ENCODE data around the gene CFAP100.
A peak's percentile ranks its signal among the peaks of the same experiment; 100 is the strongest.

The CFAP100 gene

DNA sequence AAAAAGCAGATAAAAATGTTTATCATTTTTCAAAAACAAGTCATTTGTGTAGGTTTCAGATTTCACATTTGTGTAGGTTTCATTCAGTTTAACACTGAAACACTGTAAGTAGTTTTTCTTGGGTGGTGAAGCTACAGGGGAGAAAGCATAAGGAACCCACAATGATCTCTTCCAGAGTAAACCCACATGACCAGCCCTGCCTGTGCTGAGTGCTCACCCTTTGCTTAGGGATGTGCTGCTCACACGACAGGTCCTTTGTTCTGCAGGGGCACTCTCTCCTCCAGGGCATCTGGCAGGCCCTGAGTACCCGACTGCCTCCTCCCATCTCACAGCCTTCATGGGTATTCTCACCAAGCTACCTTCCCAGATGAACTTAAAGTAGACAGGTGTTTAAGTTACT is 52.1 kb downstream of the CFAP100 start:
- no peak for DNase-seq

- peak; percentile 68 for DNase-seq
Measured at GRCh38 chr3:126447456-126448106, 52.9 kb downstream of the CFAP100 start.

DNA sequence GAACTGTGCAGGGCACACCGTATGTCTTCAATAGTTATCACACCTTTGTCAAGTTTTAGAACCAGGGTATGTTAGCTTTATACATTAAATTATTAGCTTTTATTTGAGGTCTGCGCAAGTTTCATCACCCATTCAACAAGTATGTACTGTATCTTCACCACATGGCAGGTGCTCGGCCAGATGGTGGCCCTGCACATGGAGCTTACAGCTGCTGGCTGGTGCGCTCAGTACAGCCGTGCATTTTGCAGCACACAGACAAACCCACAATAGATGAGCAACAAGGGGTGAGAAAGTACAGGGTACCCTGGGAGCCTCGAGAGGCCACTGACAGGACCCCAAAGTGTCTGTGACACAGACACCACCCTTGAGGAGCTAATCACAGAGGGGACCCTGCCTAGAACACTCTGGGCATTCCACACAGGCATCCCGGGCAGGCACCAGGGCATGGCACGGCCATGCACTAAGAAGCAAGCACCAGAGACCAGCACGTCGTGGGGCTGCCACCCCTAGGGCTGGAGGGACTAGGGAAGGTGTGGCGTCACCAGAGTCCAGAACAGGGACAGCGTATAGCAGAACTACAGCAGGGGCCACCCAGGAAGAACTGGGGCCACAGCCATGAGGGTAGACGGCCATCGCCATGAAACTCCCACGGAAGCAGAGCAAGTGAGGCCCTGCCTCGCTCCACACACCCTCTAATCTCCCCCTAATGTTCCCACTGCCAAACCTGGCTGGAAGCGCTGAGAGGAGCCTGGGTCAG is 53.6 kb downstream of the CFAP100 start:
- DNase-seq: peak; percentile 78

GRCh38 chr3:126448893-126449180 is 54.1 kb downstream of the CFAP100 start:
- no peak for DNase-seq

GRCh38 chr3:126449621-126450051 is 54.9 kb downstream of the CFAP100 start:
- no peak for DNase-seq

DNA sequence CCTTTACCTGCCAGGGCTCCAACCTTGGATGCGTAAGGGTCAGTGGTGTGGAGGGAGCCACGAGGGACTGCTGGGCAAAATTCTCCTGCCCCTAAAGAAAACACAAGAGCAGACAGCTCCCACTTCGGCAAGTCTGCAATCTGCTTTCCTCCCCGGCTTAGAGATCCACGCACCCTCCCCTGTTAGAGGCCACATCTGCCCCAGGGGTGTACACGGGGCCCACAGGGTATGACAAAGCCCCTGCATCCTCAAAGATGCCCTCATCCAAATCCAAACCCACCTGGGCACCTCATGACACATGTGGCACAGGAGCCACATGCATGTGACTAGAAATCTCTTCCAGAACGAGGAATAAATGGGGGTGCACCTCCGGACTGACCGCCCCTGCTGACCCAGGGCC is 55.5 kb downstream of the CFAP100 start:
- DNase-seq: no peak

GRCh38 chr3:126450744-126451143 is 56.0 kb downstream of the CFAP100 start:
- no peak for DNase-seq

DNA sequence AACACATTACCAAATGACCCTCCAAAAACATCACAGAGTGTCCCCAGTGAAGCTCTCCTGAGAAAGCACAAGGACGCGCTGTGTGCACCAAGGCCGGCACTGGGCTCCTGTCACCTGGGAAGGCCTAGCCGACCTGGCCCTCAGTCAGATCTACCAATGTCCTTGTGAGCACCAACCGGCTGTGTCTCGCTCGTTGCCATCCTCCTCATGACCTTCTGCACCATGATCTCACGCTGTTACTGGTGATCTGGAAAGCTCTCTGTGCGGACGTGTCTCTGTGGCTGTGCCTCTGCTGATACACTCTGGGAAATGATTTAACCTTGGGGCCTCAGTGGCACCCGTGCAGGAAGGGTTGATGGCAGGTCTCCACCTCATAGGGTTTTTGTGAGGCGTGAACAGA is 56.8 kb downstream of the CFAP100 start:
- DNase-seq: no peak

GRCh38 chr3:126452213-126452612 is 57.5 kb downstream of the CFAP100 start:
- DNase-seq: no peak

- DNase-seq: no peak
Measured at GRCh38 chr3:126454025-126454424, 59.3 kb downstream of the CFAP100 start.

- no peak for DNase-seq
Measured at GRCh38 chr3:126454437-126455198, 59.9 kb downstream of the CFAP100 start.

- no peak for DNase-seq
Measured at GRCh38 chr3:126456211-126456610, 61.5 kb downstream of the CFAP100 start.

DNA sequence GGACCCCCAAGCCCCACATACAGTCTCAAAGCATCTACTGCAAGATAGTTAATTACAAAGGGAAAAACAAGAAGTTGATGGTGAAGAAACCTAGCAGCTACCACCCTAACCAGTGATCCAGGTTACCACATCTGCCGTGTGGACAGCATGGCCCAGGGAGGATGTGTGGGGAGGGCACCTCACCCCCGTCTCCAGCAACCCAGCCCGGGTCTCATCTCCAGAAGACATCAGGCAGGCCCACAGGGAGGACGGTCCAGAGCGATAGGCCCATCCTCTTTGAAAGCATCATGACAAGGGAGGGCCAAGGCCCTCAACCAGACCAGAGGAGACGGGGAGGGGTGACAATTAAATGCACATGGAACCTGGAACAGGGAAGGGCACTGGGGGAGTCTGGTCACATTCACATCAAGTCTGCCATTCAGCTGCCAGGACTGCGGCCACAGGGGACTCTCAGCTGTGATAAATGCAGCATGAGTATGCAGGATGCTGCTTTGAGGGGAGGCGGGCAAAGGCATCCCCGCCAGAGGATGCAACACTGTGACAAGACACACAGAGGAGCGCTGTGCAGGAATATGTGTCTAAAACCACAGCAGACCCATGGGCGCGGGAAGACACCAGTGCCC is 62.2 kb downstream of the CFAP100 start:
- no peak for DNase-seq

DNA sequence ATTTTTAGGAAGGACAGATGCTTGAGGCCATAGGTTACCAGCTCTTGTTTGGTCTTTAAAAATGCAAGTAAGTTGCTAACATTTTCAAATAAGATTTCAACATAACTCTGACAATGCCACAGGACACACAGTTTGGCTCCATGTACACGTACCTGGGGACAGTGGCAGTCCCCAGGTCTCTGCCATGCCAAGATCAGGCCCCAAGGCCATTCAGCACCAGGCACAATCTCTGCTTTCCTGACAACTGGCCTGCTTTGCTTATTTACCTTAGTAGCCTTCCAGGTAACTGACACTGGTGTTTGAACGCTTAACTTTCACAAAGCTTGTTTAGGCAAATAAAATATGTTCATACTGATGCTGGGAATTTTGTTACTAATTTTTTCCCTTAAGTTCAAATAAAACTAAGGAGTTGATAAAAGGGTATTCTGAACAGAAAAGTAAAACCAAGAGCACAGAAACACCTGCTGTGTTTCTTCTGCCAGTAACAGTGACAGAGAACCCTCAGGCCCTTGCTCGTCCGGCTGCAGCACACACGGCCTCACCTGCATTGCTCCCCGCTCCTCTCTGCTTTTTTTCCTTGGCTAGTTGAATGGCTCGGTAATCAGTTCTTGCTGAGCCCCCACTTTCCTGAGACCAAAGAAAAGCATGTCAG is 64.5 kb downstream of the CFAP100 start:
- no peak for DNase-seq

- no peak for DNase-seq
Measured at GRCh38 chr3:126459763-126460127, 65.0 kb downstream of the CFAP100 start.

- DNase-seq: no peak
Measured at GRCh38 chr3:126460381-126460780, 65.7 kb downstream of the CFAP100 start.

DNA sequence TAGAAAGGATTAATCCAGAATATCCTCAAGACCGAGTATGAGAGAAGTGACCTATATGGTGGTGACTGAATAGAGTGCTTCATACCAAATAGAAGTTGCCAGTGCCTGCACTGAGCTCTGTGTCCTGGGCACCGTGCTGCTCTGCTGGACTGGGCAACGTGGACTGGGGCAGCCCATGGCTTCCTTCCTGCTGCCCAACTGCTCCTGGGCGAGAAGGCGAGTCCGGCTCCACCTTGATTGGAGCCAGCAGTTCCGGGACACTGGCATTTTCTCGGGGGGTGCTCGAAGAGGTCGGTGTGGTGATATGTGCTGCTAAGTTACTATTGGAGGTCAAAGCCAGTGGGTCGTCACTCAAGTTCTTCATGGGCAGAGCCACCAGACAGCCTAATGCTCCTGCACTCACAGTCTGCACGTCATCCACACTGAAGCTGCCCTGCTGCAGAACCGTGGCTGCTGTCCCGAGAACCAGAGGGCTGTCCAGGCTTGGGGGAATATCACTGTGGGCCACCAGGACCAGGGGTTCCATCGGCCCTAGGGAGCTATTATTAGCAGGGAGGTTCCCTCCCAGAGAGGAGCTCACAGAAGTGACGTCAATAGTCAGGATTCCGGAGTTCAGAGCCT is 66.9 kb downstream of the CFAP100 start:
- DNase-seq: no peak

DNA sequence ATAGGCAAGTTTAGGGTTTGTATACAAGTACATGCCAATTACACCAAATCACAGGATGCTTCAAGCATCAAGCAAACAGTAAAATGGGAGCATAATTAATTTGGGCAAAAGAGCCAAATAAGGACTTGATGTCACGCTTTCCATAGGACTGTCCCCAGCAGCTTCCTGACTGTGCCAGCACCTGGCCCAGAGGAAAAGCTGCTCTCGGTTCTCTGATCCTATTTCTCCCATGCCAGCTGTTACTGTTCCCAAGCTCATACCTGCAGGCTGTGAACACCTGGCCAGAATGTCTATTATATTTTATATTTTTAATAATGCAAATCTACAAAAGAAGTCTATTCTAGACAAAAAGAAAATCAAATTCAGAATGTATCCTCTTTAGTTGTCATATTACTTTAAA is 68.8 kb downstream of the CFAP100 start:
- DNase-seq: no peak

GRCh38 chr3:126464093-126464492 is 69.4 kb downstream of the CFAP100 start:
- DNase-seq: no peak

DNA sequence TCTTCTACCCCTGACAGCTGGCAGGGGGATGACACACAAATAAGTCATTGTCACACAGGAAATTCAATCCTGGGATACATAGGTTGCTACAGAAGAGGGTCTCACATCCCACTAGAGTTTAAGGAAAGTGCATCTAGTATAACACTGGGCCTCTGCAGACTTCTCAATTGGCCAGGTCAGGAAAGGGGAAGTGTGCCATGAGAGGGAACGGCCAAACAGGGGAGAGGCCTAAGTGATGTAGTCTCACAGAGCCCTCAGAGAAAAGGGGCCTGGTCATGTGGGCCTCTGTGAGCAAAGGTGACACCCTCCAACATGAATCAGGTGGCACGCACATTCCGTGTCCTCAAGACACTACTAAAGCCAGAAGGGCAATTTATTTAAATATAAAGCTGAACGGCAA is 69.8 kb downstream of the CFAP100 start:
- peak; percentile 29 for DNase-seq

DNA sequence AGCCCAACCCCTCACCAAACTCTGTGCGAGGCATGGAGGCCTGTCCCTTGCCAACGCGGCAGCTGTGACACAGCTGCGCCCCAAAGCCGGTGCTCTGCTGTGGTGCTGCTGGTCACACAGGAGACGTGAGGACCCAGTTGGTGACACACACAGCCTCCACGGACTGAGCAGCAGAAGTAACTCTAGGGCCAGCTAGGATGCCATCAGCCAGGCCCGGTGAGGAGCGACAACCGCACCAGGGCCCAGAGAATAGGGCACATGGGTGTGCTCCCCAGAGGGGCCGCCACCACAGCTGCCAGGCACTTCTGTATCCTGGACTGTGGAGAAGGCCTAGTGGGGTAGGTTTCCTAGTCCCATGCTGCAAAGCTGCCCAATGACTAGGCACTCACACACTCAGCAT is 70.3 kb downstream of the CFAP100 start:
- DNase-seq: no peak

DNA sequence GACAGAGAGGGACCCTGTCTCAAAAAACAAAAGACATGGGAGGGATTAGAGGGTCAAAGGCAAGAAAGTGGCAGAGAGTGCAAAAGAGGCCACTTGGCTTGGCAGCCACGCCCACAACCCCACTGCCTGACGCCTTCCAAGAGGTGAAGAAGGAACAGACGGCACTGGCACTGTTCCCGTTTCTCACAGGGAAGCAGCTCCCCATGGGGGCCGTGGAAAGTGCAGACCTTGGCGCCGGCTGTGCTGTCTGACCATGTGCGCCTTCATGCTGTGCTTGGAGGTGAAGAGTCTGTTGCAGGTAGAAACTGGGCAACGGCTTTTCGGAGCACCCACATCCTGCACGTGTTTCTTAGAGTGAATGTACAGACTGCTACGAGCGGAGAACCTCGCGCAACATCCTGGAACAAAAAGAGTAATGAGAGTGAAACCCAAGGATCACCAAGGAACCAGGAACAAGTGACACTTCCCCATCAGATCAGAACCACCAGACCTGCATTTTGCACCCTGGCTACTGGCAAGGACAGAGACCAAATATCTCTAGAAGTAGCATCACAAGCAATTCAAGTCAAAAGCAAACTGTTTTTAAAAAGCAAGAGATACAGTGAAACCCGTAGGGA is 71.3 kb downstream of the CFAP100 start:
- DNase-seq: no peak
